Urothelium cell line (cell line): ENCODE measurements around the gene TMEM163.
"Not testable (repeated sequence)": the region's sequence is repeated elsewhere in the genome, so short reads cannot be mapped to it uniquely, and the experiment has no call there.

Source experiments
- DNase-seq: peaks from one replicate; pipeline ENCODE4 v3.0.0; 2011; ENCODE audit warnings: low spot score, mixed read lengths
- FAIRE-seq: peaks from 2 replicates; lab custom pipeline; 2011; peaks lifted over from hg19 to GRCh38; lab: Jason Lieb, UNC

TMEM163 gene

DNA sequence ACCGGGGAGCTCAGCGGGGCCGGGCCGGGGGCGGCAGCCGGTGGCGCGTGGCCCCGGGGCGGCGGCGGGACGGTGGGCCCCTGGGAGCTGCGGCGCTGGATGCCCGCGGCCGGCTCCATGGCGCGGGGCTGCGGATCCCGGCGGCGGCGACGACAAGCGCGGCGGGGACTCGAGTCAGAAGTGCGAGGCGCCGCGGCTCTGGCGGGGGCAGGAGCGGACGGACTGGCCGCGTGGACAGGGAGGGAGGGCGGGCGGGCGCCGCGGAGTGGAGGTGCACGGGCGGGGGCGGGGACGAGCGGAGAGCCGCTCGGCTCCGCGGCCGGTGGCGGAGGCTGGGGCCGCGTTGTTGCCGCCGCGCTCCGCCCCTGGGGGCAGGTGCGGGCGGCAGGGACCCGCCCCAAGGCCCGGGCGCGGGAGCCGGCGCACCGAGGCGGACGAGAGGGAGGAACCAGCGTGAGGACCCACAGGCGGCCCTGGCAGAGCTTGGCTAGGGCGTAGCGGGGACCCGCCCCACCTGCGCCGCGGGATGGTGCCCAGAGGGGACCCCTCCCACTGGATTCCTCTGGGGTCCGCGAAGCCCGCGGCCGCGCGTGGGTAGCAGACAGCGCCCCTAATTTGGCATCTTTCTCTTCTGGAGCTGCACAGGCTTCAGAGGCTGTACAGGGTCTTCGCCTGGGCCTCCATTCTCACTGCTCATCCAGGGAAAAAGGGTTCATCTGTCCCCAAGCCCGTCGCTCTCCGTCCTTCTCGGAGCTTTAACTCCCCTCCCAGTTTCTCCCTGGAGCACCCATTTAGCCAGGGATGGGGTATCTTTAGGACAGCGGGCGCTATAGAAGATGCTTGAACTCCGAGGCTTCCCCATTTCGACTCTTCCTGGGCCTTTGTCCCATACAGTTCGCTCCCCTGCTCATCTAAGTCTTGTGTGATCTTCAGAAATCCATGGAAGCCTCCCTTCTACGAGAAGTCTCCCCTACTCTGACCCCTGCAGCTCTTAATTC lies at the start of gene TMEM163:
Gene TMEM163 (minus strand): TSS at position 184 of the 998 bp plus-strand sequence.
- peak; percentile 53 for DNase-seq
- no peak for FAIRE-seq

- DNase-seq (no peak), FAIRE-seq (no peak)
Observed at GRCh38 chr2:134766583-134766982, 47.8 kb upstream of the TMEM163 start.

- FAIRE-seq: no peak
- DNase-seq: no peak
Observed at GRCh38 chr2:134765987-134766386, 47.2 kb upstream of the TMEM163 start.

GRCh38 chr2:134764164-134764563 lies 45.4 kb upstream of the TMEM163 start:
- no peak for FAIRE-seq

DNA sequence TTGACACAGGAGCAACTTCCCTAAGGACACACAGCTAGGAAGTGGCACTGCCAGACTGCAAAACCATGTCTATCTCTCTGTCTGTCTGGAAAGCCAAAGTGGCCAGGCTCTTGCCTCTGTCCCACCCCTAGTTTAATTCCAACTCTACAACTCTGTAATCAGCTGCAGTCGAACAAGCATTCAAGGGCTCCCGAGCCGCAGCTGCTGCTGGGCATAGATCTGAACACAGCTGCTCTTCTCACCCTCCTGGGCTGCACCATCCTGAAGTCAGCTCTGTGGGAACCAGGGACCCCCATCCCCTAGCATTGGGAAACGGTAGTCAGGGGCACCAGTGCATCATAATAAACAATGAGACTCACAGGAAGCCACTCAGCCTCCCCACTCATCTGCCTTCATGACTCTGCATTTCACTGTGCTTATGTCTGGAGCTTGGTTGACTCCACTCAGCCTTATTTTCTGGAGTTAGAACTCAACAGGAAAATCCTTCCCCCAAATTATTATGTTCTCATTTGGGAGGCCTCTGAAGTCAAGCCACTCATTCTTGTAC lies 44.4 kb upstream of the TMEM163 start:
- DNase-seq: no peak
- FAIRE-seq: no peak

More at GRCh38 chr2:134764164-134764563, 45.4 kb upstream of the TMEM163 start:
- DNase-seq: no peak

- FAIRE-seq: no peak
- DNase-seq: no peak
Observed at GRCh38 chr2:134762508-134762907, 43.7 kb upstream of the TMEM163 start.

DNA sequence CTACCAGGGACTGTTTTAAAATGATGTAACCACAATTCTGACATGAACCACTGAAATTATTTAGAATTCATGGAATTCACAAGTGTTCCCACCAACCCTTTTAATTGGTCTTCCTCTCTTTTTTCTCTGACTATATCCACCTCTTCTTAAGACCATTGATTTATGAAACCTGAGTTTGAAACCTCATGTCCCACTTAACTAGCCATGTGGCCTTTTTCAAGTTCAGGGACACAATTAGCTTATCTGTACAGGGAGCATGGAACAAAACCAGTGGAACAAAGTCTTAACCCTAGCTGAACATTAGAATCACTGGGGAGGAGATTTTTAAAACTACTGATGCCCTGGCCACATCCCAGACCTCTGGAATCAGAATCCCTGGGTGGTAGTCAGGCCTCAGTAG lies 41.6 kb upstream of the TMEM163 start:
- no peak for FAIRE-seq
- DNase-seq: no peak

GRCh38 chr2:134758633-134759032 lies 39.8 kb upstream of the TMEM163 start:
- FAIRE-seq (no peak), DNase-seq (no peak)

- FAIRE-seq, DNase-seq: not testable (repeated sequence)
Observed at GRCh38 chr2:134751981-134752380, 33.2 kb upstream of the TMEM163 start.

DNA sequence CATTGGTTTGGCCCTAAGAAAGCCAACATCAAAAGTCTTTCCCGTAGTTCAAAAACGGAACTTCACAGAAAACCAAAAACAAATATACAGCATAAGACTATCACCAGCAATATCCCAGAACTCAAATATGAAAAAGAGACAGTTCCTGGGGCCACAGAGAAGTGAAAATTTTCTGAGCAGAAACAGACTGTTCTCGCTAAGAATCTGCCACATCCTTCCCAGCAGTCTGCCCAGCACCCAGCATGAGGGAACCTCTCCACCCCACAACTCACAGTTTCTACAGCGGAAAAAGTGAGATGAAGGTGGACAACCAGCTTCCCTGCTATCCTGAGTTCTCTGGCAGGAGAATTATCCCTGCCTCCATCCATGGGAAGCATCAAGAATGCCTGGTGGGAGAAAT lies 26.7 kb upstream of the TMEM163 start:
- FAIRE-seq: no peak

DNA sequence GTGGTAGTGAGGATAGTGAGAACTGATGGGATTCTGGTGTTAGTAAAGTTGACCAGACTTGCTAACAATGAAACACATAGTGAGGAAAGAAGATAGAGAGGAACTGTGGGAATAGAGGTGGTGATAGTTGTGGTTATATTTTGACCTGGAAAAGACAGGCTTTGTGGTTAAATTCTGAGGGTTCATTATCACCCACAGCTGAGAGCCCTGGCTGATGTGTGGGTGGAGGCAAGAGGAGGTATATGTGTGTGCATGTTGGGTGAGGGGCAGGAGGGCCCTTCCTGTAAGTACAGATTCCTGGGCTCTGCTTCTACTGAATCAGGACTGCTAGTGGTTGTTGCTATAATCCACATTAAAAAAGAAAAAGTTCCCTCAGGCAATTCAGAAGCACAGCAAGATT lies 26.2 kb upstream of the TMEM163 start:
- DNase-seq (no peak), FAIRE-seq (no peak)

More for the DNA sequence above, 26.7 kb upstream of the TMEM163 start:
- no peak for DNase-seq

DNA sequence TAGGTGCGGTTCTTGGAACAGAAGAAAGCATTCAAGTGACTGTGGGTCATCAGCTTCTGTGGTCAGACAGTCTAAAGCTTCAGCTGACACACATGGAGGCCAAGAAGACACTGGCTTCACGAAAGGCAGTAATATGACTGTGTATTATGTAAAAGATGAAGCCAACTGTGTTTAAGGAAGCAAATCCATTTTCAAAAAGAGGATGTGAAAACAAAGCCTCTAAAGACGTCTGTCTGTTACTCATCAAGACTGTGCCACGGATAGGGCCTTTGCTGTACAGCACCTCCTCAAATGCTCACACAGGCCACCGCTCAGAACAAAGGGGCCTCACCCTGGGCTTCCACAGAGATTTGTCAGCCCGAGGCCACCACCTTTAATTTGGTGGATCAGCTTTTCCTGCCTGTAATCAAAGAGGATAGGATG lies 21.1 kb upstream of the TMEM163 start:
- FAIRE-seq (no peak), DNase-seq (peak; percentile 63)

DNA sequence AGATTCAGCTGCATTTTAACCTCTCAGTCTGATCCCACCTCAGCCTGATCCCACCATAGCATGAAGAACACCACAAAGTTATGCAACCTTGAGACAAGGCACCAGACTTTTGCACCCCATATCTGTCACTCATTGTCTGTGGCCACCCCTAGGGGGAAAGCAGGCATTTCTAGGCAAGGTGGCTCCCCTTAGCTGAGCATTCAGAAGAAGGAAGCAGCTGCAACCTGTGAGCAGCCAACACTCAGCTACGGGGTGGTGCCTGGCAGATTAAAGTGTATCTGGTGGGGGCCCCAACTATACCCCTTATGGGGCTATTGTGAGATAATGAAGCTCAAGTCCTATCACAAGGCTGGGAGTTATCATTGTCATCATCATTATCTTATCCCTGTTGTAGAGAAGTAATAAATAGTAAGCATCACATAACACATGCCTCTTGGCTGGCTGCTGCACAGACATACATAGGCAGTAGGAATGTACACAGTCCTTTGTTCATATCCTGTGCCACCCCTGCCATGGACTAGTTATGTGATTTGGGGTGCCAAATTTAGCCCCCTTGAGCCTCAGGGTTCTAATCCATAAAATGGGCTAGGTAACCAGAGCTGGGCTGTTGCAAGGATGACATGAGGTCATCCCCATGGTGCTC lies 20.6 kb upstream of the TMEM163 start:
- peak; percentile 61 for FAIRE-seq
- DNase-seq: no peak

- FAIRE-seq: peak; percentile 66
Observed at GRCh38 chr2:134738141-134738870, 19.5 kb upstream of the TMEM163 start.

DNA sequence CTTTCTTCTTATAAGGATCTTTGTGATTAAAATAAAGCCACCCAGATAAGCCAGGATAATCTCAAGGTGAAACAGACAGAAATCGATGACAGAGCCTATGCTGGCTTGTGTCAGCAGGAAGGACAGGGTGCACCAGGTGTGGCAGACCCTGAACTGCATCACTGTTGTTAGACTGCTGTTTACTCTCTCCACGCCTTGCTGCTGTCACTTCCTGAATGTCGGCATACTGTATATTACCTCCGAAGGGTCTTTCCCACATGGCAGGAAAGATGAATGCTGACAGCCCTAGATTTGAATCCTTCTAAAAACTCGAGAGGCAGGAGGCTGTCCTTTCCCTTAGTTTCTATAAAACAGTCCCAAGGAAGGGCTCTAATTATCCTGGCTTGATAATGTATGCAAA lies 18.9 kb upstream of the TMEM163 start:
- no peak for FAIRE-seq

More at GRCh38 chr2:134738141-134738870, 19.5 kb upstream of the TMEM163 start:
- no peak for DNase-seq

DNA sequence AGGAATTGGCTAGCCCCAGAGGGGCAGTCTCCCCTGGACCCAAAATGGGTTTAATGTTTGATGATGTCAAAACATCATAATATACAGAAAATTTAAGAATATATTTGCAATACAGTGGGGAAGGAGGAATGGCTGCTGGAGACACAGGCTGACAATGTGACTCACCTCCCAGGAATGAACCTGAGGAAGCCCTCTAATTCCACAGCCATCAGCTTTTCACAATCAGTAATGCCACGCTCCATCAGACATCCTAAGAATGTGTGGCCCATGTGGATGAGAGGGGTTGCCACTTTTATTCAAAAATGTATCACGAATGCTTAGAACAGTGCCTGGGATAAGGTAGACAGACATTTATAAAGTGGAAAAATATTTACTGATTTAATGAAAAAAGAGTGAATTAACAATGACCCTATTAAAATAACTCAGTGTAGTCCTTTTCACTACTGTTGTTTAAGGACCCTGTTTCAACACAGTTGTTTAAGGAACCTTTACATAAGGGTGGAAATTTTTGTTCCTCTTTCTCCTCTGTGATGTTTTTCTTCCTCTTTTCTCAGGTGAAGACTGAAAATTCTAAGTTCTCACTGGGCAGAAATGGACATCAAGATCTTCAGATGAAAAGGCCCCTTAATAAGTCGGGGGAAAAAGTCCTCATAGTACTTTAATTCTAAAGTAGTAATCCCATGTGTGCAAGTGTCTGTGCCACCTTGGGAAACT lies 17.5 kb upstream of the TMEM163 start:
- peak; percentile 87 for DNase-seq
- FAIRE-seq: no peak

More for the DNA sequence above, 18.9 kb upstream of the TMEM163 start:
- DNase-seq: no peak

GRCh38 chr2:134728163-134728562 lies 9.4 kb upstream of the TMEM163 start:
- DNase-seq: no peak
- FAIRE-seq: no peak

DNA sequence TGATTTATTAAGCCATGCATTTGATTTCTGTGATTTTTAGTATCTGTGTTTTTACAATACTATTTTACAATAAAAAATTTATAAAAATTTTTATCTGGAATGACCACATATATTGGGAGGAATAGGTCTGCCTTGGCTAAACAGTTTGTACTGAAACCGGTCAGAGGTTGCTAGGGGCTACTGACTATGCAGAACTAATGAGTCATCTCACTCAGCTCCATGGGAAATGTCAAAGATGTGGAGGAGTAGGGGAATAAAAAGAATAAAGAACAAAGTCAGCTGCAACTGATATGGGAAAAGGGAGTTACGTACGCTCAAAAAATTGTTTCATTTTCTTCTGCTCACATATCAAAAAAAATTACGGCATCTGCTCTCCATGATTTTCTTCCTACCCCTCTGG lies 8.6 kb upstream of the TMEM163 start:
- FAIRE-seq: peak; percentile 71
- peak; percentile 62 for DNase-seq

- DNase-seq: no peak
- no peak for FAIRE-seq
Observed at GRCh38 chr2:134726645-134727044, 7.8 kb upstream of the TMEM163 start.

GRCh38 chr2:134725876-134726275 lies 7.1 kb upstream of the TMEM163 start:
- FAIRE-seq (no peak), DNase-seq (no peak)
